ENCODE measurements around the gene JPH3.

The JPH3 gene

DNA sequence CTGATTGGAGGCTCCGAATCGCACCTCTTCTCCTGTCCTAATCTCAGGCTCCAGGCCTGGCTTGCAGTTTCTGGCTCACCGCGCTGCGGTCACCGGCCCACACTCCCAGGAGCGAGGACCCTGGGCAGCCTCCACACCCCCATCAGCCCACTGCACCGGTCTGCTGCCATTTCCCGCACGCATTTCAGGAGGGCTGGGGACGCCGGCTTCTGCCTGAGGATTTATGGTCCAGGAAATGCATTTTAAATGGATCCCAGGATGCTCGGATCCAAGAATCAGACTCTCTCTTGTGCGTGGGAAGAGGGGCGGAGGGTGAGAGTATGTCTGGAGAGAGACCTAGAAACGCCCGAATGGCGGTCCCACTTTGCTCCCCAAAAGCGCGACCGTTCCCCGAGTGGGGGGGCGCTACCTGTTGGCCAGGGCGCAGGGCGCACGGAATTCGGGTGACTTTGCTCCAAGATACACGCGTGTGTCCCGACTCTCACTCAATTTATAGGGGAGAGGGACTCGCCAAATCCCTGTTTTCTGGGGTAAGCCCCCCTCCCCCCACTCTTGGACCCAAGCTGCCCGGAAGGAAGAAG, 817 bp upstream of the JPH3 start:
- DNase-seq = no peak

DNA sequence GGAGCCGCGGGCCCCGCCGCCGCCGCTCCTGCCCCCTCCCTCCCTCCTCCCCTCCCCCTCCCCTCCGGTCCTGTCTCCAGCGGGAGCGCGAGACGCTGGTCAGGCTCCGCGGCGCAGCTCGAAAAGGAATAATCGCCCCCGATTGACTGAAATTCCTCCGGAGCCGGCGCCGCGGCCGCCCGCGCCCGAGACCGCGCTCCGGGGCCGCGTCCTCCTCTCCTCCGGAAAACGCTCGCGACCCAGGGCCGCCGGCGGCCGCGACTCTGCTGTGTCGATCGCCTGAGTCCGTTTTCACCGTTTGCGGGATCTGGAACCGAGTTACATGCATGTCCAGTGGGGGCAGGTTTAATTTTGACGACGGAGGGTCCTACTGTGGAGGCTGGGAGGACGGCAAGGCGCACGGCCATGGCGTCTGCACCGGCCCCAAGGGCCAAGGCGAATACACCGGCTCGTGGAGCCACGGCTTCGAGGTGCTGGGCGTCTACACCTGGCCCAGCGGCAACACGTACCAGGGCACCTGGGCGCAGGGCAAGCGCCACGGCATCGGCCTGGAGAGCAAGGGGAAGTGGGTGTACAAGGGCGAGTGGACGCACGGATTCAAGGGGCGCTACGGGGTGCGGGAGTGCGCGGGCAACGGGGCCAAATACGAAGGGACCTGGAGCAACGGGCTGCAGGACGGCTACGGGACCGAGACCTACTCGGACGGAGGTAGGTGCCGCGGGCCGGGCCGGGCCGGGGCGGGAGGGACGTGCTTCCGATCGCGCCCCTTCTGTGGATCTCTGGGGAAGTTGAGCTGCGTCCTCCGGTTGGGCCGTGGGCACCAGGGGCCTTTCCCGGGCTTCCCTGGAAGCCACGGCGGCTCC, 744 bp downstream of the JPH3 start:
- no peak for DNase-seq

DNA sequence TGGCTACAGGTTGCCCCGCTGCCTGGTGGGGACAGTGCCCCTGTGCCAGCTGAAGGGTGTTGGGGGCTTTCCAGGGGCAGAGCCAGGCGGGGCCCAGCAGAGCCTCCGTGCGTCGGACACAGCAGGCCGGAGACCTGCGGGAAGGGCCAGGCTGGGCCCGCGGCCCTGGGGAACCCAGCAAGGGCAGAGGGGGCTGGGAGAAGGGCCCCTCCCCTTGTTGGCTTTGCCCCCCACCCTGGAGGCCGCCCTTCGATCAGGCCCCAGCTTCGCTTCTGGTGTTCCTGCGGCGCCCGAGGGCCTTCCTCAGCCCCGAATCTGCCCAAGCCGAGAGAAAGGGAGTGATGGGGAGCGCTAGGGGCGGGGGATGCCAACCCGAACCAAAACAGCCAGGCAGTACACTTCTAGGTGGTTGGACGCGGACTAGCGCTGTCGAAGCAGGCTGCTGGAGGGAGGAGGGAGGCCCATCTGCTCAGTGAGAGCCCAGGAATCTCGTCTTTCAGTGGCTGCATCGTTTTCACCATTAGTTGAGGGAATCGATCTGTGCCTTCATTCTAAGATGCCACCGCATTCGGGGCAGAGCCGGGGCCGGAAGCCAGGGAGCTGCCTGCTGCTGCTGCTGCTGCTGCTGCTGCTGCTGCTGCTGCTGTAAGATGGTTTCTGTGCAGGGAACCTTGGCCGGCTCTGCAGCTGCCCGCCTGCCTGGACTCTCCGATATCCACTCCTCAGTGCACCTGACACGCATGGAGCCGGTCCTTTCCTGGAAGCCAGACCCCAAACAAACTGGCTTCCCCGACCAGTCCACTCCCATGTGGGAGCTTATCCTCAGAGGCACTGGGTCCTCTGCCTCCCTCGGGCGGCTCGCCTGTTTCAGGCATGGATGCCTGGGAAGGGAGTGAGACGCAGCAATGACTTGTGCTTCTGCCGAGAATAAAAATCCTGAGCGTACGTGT, 1.7 kb downstream of the JPH3 start:
- DNase-seq = no peak

DNA sequence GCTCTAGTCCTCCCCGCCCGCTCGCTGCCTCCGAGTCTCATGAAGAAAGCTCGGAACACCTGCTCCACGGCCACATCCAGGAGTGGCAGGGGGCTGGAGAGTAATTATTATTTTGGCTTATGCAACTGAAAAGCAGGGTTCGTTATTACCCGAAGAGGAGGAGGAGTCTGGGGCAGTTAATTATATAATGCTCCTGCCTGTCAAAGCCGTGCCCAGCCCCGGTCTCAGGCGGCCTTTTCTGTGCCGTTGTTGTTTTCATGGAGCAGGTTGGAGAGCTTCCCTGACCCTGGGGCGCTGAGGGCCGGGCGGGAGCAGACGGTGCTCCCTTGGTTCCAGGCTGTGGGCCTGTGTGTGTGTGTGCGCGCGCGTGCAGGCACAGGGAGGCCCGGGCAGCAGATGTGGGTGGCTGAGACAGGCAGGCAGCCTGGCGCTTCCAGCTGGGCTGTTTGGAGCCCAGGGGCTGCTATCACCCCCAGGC, 2.4 kb downstream of the JPH3 start:
- DNase-seq = no peak

DNA sequence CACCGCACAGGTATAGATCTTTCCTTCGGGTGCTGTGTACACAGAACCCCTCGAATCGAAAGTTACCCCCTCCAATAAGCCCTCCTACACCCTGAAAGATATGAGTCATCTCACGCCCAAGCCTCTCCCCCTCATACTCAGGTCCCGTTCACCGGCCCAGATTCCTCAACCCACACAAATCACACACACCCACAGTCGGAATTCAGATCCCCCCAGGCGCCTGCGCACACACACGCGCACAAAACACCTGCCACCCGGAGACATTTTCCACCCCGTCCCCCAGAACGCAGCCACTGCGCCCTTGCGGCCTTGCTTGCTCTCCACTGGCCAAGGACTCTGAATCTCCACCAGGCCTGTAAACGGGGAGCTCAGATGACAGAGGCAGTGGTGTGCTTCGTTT, 4.9 kb downstream of the JPH3 start:
- DNase-seq = no peak

DNA sequence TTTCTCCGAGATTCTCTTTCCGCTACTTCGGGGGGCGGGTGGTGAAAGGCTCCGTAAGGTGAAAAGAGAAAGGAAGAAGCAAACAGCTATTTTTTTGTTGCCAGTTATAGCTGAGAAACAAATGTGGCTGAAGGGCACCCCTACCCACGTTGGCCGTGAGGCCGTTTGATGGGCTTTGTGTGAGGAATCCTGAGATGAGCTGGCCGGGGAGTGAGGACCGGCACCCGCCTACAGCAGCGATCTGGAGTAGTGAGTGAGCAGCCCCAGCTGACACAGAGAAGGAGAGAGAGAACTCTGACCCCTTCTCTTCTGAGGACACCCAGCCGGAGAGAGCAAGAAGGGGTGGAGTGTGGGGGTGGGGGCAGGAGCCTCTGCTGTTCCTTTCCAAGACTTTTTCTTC, 5.6 kb downstream of the JPH3 start:
- no peak for DNase-seq

DNA sequence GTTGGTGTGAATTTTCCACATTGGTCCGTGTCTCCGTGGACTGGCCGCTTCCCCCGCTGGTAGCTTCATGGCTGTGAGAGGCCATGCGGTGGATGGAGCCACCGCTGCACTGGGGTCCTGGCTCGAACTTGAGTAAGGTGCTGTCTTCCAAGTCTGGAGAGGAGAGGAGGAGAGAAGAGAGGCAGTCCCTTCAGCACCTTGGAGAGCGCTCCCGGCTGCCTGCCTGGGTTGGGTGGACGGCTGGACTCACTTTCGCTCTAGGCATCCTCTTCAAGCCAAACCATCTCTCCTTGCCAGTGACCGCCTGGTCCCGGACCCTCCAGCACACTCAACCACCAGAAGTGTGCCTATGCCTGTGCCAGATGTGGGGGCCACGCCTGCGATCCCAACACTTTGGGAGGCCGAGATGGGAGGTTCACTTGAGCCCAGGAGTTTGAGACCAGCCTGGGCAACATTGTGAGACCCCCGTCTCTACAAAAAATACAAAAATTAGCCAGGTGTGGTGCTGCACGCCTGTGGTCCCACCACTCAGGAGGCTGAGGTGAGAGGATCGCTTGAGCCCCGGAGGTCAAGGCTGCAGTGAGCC, 6.2 kb downstream of the JPH3 start:
- peak; percentile 52 for DNase-seq

DNA sequence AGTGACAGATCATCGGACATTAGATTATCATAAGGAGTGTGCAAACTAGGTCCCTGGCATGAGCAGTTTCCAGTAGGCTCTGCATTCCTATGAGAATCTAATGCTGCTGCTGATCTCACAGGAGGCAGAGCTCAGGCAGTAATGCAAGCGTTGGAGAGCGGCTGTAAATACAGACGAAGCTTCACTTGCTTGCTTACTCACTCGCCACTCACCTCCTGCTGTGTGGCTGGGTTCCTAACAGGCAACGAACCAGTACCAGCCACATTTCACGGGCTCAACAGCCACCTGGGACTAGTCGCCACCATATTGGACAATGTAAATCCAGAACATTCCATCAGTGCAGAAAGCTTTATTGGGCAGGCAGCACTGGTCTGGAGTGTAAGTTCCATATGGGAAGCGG, 7.7 kb downstream of the JPH3 start:
- no peak for DNase-seq

DNA sequence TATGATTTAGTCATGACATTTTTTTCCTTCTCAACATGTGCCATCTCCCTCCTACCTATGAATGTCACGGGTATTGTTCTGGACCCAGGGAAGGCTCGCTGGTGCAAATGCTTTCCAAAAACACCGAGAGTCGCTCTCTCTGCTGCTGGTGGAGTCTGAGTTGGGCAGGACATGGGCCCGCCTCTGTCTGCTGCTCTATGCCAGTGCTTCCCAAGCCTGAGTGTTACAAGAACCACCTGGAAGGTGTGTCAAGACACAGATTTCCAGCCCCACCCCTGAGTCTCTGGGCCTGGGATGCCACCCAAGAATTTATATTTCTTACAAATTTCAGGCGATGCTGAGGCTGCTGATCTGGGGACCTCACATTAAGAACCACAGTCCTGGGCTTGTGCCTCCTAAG, 9.1 kb downstream of the JPH3 start:
- DNase-seq = no peak

DNA sequence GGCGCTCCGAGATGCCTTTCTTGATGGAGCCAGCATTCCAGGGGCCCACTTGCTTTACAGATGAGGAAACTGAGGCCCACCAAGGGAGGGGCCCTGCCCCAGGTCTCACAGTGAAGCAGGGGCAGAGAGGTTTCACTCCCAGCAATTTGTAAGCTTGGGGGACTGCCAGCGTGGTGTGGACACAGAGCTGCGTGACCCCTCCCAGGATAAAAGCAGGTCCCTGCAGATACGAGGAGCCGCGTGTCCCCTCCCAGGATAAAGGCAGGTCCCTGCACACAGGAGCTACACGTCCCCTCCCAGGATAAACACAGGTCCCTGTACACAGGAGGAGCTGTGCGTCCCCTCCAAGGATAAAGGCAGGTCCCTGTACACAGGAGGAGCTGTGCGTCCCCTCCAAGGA, 11.7 kb downstream of the JPH3 start:
- DNase-seq = no peak

DNA sequence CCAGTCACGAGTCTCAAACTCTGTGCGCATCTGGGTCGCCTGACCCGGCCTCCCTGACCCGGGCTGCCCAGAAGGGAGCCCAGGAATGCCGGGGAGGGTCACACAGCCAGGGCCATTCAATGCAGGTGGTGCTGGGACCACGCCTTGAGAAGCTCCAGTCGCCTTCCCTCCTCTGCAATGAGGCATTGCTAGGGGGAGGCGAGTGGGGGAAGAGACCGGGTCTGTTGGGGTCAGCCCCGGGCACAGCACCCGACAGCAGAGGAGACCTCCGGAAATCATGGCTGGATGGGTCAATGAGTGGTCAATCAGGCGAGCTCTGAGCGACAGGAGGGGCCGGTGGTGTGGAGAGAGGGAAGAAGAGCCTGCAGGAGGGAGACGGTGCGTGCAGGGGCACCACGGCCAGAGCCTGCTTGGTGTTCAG, 13.3 kb downstream of the JPH3 start:
- DNase-seq = no peak

DNA sequence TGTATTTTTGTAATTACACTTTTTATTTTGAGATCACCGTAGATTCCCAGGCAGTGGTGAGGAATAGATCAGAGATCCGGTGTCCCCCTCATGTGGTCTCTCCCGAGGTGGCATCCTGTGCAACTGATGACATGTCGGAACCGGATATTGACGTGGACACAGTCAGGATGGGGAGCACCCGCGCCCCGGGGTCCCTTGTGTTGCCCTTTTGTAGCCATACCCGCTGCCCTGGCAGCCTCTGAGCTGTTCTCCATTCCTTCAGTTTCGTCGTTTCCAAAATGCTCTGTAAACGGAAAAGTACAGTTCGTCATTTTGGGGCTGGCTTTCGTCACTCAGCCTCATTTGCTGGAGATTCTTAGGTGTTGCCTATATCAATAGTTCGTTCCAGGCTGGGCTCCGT, 14.2 kb downstream of the JPH3 start:
- DNase-seq = no peak

DNA sequence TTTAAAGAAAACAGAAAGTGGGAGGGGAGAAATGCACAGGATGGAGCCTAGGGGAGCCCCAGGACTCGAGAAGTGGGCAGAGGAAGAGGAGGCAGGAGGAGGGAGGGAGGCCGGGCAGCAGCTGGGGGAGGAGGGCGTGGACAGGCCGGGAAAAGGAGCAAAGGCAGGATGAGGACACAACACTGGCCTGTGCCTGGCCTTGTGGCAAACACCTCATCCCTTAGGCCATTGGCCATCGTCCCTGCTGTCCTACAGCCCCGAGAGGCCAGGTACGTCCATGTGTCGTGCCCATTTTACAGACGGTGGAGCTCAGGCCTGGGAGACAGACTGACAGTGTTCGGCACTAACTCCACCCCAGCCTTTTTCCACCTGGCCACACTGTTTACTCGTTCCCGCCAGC, 15.9 kb downstream of the JPH3 start:
- no peak for DNase-seq

DNA sequence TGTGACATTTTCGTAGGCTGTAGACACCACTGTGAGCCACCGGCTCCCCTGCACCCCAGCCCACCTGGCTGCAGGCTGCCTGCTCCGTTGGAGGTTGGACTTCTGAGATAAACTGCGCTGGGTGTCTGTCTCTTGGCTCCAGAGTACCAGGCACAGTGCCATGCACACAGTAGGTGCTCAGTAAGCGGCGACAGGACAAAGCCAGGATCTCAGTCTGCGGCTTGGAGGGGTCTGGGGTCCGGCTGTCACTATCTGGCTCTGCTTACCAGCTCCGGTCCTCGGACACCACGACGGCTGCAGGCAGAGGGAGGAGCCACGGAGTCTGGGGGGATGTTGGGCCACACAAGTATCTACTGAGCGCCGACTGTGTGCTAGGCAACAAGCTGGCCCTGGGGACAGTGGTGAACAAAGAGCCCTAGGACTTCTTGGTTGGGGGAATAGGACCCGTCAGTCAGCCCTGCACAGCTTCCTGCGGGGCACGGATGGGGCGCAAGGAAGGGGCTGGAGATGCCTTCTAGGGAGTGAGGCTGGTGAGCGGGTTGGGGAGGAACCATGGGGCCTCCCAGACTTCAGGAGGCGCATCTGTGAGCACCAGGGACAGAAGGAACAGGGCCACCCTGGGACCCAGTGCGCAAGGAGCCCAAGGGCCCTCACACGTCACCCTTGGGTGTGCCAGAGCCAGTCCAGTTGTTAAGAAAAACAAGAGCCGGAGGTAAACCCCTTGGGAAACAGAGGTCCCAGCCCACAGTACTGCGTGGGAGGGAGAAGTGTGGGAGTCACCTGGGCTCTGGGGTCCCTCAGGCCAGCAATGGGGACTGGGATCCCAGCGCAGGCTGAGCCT, 17.3 kb downstream of the JPH3 start:
- DNase-seq = no peak

DNA sequence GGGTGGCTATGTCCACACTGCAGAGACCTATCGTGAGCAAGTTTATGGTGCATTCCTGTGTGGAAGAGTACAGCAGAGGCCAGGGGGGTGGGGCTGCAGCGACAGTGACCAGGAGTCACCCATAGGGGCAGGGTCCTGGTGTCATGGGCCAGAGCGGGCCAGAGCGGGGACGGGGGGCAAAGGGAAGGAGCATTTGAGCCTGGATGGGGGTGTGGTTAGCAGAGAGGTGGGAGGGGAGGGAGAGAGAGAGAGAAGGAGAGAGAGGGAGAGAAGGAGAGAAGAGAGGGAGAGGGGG, 17.8 kb downstream of the JPH3 start:
- DNase-seq = no peak

DNA sequence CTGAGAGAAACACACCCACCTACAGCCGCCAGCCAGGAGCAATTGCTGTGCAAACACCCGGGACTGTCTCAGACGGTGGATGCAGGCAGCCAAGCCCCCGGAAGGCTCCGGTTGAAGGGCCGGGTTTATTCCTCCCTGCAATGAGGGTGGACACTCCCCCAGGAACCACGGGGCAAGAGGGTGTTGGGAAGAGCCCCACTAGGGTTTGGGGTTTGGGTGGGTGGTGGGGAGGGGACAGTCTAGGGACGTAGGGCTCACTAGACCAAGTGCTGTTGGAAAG, 19.2 kb downstream of the JPH3 start:
- DNase-seq = no peak

DNA sequence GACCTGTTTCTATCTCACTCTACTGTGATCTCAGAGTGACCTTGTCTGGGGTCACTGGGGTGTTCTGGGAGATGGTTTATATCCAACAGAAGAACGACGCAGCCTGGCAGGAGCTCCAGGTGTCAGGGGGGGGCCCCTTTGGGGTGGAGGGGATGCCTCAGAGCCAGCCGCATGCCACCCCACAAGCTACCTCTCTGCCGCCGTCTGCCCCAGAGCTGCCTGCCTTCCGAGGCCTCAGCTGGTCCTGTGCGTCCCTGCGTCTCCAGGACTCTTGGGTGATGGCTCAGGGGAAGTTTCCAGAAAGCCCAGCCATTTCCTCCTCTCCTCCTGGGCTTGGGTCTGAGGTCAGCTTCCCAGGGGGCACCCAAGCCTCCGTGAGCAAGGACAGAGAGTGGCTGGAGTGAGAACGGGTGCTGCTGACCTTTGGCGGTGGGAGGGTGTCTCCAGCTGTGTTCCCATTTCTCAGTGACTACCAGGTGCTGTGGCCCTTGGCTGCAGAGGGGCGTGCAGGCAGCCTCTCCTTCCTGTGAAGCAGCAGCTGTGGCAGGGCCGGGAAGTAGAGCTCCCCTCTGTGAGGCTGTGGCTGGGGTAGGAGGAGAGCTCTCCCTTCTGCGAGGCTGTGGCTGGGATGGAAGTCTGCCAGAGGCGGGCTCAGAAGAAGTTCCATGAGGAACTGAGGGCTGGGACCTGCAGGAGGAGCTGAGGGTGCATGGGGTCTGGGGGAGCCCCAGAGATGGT, 19.8 kb downstream of the JPH3 start:
- DNase-seq = peak; percentile 4

DNA sequence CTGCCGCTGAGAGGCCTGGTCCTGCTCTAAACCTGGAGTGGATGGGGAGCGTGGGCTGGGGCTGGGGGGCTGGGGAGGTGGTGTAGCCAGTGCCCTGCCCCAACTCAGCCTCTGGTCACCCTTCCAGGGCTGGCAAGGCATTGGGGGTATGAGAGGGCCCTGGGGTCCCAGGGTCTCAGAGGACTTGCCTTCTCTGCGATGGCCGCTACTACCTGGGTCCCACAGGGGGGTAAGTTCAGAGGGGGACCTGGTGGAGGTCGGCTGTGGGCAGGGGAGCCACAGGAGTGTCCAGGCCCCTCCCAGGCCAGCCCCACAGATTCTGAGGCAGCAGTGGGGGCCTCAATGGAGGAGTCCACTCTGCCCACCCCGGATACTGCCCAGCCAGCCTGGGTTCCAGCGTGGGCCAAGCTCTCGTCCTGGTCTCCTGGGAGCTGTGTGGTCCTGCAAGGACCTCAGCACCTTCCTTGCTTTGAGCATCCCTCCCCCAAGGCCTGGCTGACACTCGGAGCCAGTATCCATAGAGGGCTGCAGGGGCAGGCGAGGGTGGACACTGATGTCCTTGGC, 20.5 kb downstream of the JPH3 start:
- no peak for DNase-seq

DNA sequence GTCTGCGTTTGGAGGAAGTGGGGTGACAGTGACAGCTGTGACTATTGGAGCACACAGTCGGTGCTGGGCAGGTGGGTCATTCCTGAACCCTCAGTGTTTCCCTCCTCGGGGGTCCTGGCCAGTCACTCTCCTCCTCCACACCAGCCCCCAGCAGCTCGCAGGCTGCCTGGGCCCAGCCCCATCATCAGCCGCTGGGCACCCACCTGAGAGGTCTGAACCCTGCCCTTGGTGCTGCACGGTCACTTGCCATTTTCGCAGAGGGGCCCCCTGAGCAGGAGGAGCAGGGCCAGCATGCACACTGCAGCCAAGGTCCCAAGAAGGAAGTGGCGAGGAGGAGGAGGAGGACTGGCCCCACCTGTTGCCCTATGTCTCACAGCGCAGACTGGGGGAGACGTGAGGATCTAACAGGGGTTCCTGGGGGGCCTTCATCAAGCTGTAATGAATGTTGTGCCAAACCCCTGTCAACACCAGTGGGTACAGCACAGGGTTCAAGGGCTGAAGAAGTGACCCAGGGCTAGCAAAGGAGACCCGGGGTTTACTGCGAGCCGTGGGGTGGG, 23.0 kb downstream of the JPH3 start:
- DNase-seq = no peak

DNA sequence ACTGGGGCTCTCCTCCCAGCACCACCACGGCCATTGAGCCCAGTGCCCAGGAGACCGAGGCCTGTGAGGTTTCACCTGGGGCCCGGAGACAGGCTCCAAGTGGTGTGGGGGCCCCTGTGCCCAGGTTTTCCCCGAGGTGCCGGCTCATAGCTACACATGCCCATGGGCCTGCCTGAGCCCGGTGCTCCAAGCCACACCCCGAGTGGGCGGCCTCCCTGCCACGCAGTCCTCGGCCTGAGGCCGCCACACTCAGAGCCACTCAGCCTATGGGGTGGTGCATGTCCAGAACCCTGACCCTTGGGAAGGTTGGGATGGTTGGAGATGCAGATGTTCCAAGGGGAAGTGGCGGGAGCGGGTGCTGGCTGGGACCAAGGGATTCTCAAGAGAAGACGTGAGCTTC, 24.1 kb downstream of the JPH3 start:
- DNase-seq = no peak

DNA sequence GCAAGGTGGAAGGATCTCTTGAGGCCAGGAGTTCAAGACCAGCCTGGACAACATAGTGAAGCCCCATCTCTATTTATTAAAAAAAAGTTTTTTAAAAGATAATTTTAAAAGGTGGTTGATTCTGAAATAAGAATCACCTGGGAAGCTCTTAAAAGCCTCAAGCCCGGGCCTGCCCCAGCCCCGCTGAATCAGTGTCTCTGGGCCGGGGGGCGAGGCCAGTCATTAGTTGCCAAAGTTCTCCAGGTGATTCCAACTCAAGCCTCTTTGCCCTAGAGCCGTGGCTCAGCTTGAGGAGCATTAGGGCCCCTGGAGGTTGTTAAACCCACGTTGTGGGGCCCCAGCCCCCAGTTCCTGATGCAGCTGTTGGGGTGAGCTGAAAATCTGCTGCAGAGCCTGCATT, 24.6 kb downstream of the JPH3 start:
- no peak for DNase-seq

Measured in EL (cell line).